Panc1 (cell line): ENCODE data around the gene TM4SF5. TPM values are rescaled to one million over a fixed set of nuclear protein-coding genes. Genes with fewer than 3 reads are reported as not detected.
A peak's percentile ranks its signal among the peaks of the same experiment; 100 is the strongest.

ENCODE experiments used
- ATAC-seq: fragments of 200-7000 bp; cut with Tn5 transposase; 2 replicates; pipeline ENCODE4 v1.9.1; 2020; ENCODE audit warnings: mild to moderate bottlenecking, moderate library complexity
- BruUV-seq: library from RNA; stranded (reverse); fragments of 400-500 nt; replicated peaks from 2 replicates; lab custom pipeline; 2021; lab: Mats Ljungman, UMichigan
- CTCF ChIA-PET: fragments of 300-600 bp; sonication (Branson Sonifier 250); formaldehyde crosslinking; loops from one replicate; lab custom pipeline; 2022; ENCODE audit warnings: antibody characterized with exemption; lab: Charles Lee
- POLR2A ChIA-PET: fragments of 300-600 bp; sonication (Branson Sonifier 250); formaldehyde crosslinking; loops from one replicate; lab custom pipeline; 2022; ENCODE audit warnings: antibody characterized with exemption; lab: Charles Lee
- DNase-seq: peaks from one replicate; pipeline ENCODE4 v3.0.0-alpha.2; 2010; ENCODE audit warnings: low read depth, low spot score
- H3K27ac ChIP-seq: 2 replicates; pipeline ENCODE4 v1.5.1; 2011; ENCODE audit warnings: mild to moderate bottlenecking, low read length, inconsistent platforms
- H3K27me3 ChIP-seq: fragments of 200-500 bp; sonication (Bioruptor generic); 2 replicates; pipeline ENCODE4 v1.6.0; 2014; ENCODE audit warnings: low read length, inconsistent platforms; ENCODE audit not compliant: control insufficient read depth, insufficient read depth
- H3K36me3 ChIP-seq: fragments of 200-500 bp; sonication (Bioruptor generic); 2 replicates; pipeline ENCODE4 v1.5.1; 2014; ENCODE audit warnings: inconsistent platforms, mild to moderate bottlenecking, low read length, moderate library complexity; ENCODE audit not compliant: control insufficient read depth, insufficient read depth
- H3K4me1 ChIP-seq: 2 replicates; pipeline ENCODE4 v1.5.1; 2011; ENCODE audit warnings: inconsistent platforms, mild to moderate bottlenecking, low read length, moderate library complexity; ENCODE audit not compliant: control insufficient read depth, insufficient read depth
- H3K4me3 ChIP-seq, 2 experiments: 2 replicates each; pipeline ENCODE4 v1.5.1; 2011 to 2012; ENCODE audit warnings: low read depth in 2 of 2, low read length in 2 of 2, mild to moderate bottlenecking in 2 of 2, inconsistent platforms in 1 of 2, moderate library complexity in 1 of 2
- H3K9me3 ChIP-seq: fragments of 200-500 bp; sonication (Bioruptor generic); 2 replicates; pipeline ENCODE4 v1.5.1; 2014; ENCODE audit warnings: low read depth, mild to moderate bottlenecking, inconsistent platforms, low read length, moderate library complexity; ENCODE audit not compliant: control insufficient read depth, insufficient read depth
- POLR2AphosphoS5 ChIP-seq: IDR thresholded peaks from 2 replicates; pipeline ENCODE4 v1.6.1; 2012; ENCODE audit warnings: mild to moderate bottlenecking, low read depth, low read length, moderate library complexity
- SIN3A ChIP-seq: IDR thresholded peaks from 2 replicates; pipeline ENCODE4 v1.6.1; 2012; ENCODE audit warnings: low read depth, mild to moderate bottlenecking, low read length, moderate library complexity, borderline replicate concordance; ENCODE audit not compliant: insufficient read depth
- TCF7L2 ChIP-seq: IDR thresholded peaks from 2 replicates; pipeline ENCODE4 v1.6.1; 2011; ENCODE audit warnings: mild to moderate bottlenecking, low read depth, low read length, inconsistent platforms
- in situ Hi-C: cut with HindIII; loops from 2 replicates; pipeline ENCODE4 v1.10.0; 2016; ENCODE audit warnings: low sequenced_read_pairs, low pct_unique_long_range_greater_than_20kb
- intact Hi-C: fragments of 100-400 bp; cut with micrococcal nuclease; formaldehyde crosslinking; loops from one replicate; pipeline ENCODE4 v1.10.0; 2022; ENCODE audit not compliant: unreplicated experiment
- total RNA-seq: library from RNA; stranded (reverse); gene quantifications from one replicate; pipeline ENCODE4 v1.2.1, GENCODE V29; 2021; ENCODE audit not compliant: unreplicated experiment
- TF ChIP-seq, protein P1 (sequence below): fragments of 450-650 bp; IDR thresholded peaks from 2 replicates; pipeline ENCODE4 v1.5.1; 2017; ENCODE audit warnings: mild to moderate bottlenecking
- TF ChIP-seq, protein P2 (sequence below), 2 experiments: IDR thresholded peaks; 2 replicates each; pipeline ENCODE4 v1.6.1; 2011 to 2012; ENCODE audit warnings: low read depth in 2 of 2, control low read depth in 1 of 2, low read length in 1 of 2, mild to moderate bottlenecking in 1 of 2, moderate library complexity in 1 of 2; ENCODE audit not compliant: insufficient read depth in 1 of 2

TM4SF5 gene
- total RNA-seq, 1 experiment from 2014 or later: not detected

DNA sequence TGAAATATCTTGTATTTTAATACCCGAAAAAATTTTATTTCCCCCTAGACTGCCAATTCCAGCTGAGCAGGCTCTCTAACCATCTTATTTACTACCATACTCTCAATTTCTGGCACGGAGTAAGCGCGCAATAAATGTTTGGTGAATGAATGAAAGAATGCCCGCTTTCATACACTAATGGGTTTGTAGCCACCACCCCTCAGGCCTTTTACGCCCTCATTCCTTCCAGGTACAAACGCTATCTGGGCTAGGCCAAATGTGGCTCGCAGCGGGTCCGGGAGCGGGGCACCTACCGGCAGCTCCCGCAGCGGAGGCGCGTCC lies 34.7 kb downstream of the TM4SF5 start:
- TF ChIP-seq POLR2AphosphoS5 (no peak), SIN3A (no peak), TCF7L2 (no peak)
- TF ChIP-seq, protein P1, sequence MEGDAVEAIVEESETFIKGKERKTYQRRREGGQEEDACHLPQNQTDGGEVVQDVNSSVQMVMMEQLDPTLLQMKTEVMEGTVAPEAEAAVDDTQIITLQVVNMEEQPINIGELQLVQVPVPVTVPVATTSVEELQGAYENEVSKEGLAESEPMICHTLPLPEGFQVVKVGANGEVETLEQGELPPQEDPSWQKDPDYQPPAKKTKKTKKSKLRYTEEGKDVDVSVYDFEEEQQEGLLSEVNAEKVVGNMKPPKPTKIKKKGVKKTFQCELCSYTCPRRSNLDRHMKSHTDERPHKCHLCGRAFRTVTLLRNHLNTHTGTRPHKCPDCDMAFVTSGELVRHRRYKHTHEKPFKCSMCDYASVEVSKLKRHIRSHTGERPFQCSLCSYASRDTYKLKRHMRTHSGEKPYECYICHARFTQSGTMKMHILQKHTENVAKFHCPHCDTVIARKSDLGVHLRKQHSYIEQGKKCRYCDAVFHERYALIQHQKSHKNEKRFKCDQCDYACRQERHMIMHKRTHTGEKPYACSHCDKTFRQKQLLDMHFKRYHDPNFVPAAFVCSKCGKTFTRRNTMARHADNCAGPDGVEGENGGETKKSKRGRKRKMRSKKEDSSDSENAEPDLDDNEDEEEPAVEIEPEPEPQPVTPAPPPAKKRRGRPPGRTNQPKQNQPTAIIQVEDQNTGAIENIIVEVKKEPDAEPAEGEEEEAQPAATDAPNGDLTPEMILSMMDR: no peak
- TF ChIP-seq, protein P2, sequence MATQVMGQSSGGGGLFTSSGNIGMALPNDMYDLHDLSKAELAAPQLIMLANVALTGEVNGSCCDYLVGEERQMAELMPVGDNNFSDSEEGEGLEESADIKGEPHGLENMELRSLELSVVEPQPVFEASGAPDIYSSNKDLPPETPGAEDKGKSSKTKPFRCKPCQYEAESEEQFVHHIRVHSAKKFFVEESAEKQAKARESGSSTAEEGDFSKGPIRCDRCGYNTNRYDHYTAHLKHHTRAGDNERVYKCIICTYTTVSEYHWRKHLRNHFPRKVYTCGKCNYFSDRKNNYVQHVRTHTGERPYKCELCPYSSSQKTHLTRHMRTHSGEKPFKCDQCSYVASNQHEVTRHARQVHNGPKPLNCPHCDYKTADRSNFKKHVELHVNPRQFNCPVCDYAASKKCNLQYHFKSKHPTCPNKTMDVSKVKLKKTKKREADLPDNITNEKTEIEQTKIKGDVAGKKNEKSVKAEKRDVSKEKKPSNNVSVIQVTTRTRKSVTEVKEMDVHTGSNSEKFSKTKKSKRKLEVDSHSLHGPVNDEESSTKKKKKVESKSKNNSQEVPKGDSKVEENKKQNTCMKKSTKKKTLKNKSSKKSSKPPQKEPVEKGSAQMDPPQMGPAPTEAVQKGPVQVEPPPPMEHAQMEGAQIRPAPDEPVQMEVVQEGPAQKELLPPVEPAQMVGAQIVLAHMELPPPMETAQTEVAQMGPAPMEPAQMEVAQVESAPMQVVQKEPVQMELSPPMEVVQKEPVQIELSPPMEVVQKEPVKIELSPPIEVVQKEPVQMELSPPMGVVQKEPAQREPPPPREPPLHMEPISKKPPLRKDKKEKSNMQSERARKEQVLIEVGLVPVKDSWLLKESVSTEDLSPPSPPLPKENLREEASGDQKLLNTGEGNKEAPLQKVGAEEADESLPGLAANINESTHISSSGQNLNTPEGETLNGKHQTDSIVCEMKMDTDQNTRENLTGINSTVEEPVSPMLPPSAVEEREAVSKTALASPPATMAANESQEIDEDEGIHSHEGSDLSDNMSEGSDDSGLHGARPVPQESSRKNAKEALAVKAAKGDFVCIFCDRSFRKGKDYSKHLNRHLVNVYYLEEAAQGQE (IDR thresholded peaks at IDR 0.05; ENCODE audit: insufficient read depth in 1 of 2, low read depth in 2 of 2, low read length in 1 of 2): no peak
- peak overlapping the region; percentile 74 for H3K27ac ChIP-seq
- no peaks in the 10 kb centered on the region for H3K27me3 ChIP-seq
- DNase-seq: no peak
- in situ Hi-C loops (no loop called here), intact Hi-C loops (no loop called here)
- H3K4me1 ChIP-seq: peaks cover 3% of the 10 kb centered on the region; the same call in 1 of the 2 replicates
- H3K9me3 ChIP-seq: no peaks in the 10 kb centered on the region
- POLR2A ChIA-PET: interaction anchor here (0.5 to 0.6 kb wide), 2 partner anchors 19 to 247 kb away, joined by 3 read pairs; no protein-coding TSS in a partner anchor
- H3K36me3 ChIP-seq: no peaks in the 10 kb centered on the region
- CTCF ChIA-PET: no interaction called here
- H3K4me3 ChIP-seq: peak overlapping the region; percentile 63 to 71
- no TSS peak for BruUV-seq
- no peak for ATAC-seq

DNA sequence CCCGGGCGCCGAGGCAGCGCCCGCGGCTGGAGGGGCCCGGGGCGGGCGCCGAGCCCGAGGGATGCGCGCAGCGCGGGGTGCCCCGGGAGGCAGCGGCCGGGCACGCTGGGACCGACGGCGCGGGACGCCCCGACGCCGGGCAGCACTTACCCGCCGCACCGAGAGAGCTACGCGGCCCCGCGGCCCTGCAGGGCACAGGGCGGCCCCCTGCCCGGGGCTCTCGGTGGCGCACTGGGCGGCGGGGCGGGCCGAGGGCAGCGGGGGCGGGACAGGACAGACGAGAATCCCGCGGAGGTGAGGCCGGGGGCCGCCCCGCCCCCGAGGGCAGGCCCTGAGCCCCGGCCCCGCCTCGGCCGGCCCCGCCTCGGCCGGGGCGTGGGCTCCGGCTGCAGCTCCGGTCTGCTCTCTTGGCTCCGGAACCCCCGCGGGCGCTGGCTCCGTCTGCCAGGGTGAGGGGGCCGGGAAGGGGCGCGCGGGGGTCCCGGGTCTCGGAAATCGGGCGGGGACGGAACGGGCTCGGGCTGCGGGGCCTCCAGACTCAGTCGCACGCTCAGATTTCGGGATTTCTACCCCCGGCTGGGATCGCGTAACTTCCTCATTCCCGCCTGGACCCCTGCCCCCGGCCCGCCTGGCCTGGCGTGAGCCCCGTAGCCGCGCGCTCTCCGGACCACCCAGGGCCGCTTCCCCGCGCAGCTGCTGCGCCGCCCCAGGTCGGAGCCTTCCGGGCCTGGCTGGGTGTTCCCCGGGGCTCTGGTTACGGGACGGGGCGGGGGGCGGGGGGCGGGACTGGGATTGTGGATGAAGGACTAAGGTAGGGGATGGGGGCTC lies 35.3 kb downstream of the TM4SF5 start, which contains the start of gene PLD2:
PLD2 (plus strand) TSS at position 376 of the 828 bp plus-strand sequence. CDS start 621 bp downstream, outside the sequence.
- ChIA-PET POLR2A (interaction anchor here (0.5 to 0.6 kb wide), 2 partner anchors 18 to 248 kb away, joined by 3 read pairs; no protein-coding TSS in a partner anchor), CTCF (no interaction called here)
- in situ Hi-C loops (no loop called here), intact Hi-C loops (no loop called here)
- no TSS peak for BruUV-seq
- no peaks in the 10 kb centered on the region for H3K9me3 ChIP-seq
- TF ChIP-seq, protein P1: no peak
- TF ChIP-seq SIN3A: no peak
- peak; percentile 32; the same call in 1 of the 2 replicates for TF ChIP-seq POLR2AphosphoS5
- TF ChIP-seq, protein P2 (IDR thresholded peaks at IDR 0.05; ENCODE audit: insufficient read depth in 1 of 2, low read depth in 2 of 2, low read length in 1 of 2): no peak
- TF ChIP-seq TCF7L2: no peak
- peak within 1 kb of the TSS; percentile 74 for H3K27ac ChIP-seq
- H3K27me3 ChIP-seq: no peaks in the 10 kb centered on the region
- no peaks in the 10 kb centered on the region for H3K36me3 ChIP-seq
- ATAC-seq (peak; percentile 99), DNase-seq (no peak)
- H3K4me3 ChIP-seq: peak within 1 kb of the TSS; percentile 63 to 71
- peaks cover 3% of the 10 kb centered on the region; the same call in 1 of the 2 replicates for H3K4me1 ChIP-seq
